H1 (cell line): Measurements from ENCODE around the gene RASSF5. TPM values are rescaled to one million over a fixed set of nuclear protein-coding genes. Genes with fewer than 3 reads are reported as not detected.

ENCODE experiments used
- CTCF ChIA-PET: fragments of 300-600 bp; sonication (Branson Sonifier 250); formaldehyde crosslinking; loops from one replicate; lab custom pipeline; 2021; ENCODE audit not compliant: partially characterized antibody; lab: Charles Lee
- POLR2A ChIA-PET: fragments of 300-600 bp; sonication (Branson Sonifier 250); formaldehyde crosslinking; loops from one replicate; lab custom pipeline; 2021; ENCODE audit warnings: inconsistent platforms; ENCODE audit not compliant: partially characterized antibody; lab: Charles Lee
- DNase-seq, 2 experiments: peaks; one replicate each; pipeline versions ENCODE4 v3.0.0 to v3.0.0-alpha.2; 2010 to 2022; ENCODE audit warnings: low spot score in 2 of 2, low read depth in 1 of 2, mixed read lengths in 1 of 2
- FAIRE-seq: peaks from 2 replicates; lab custom pipeline; 2011; peaks lifted over from hg19 to GRCh38; lab: Jason Lieb, UNC
- H2AFZ ChIP-seq: 2 replicates; pipeline ENCODE4 v1.8.1; 2012; ENCODE audit warnings: low read length, inconsistent platforms
- H2AK5ac ChIP-seq: 2 replicates; pipeline ENCODE4 v1.6.1; 2013; ENCODE audit warnings: low read depth, low read length
- H2BK120ac ChIP-seq: replicated peaks from 2 replicates; pipeline ENCODE3; 2013; ENCODE audit warnings: low read depth, low read length, inconsistent platforms
- H2BK12ac ChIP-seq: 2 replicates; pipeline ENCODE4 v1.6.1; 2013; ENCODE audit warnings: low read depth, low read length
- H2BK15ac ChIP-seq: 2 replicates; pipeline ENCODE4 v1.6.1; 2013; ENCODE audit warnings: low read length
- H2BK20ac ChIP-seq: 2 replicates; pipeline ENCODE4 v1.6.1; 2013; ENCODE audit warnings: low read length
- H2BK5ac ChIP-seq: 2 replicates; pipeline ENCODE4 v1.6.1; 2013; ENCODE audit warnings: low read depth, low read length
- H3K14ac ChIP-seq: 2 replicates; pipeline ENCODE4 v1.6.1; 2013; ENCODE audit warnings: inconsistent platforms; ENCODE audit not compliant: insufficient read length
- H3K18ac ChIP-seq: 2 replicates; pipeline ENCODE4 v1.6.1; 2013; ENCODE audit warnings: low read length; ENCODE audit errors: extremely low read depth
- H3K23ac ChIP-seq: 2 replicates; pipeline ENCODE4 v1.6.1; 2013; ENCODE audit warnings: inconsistent platforms; ENCODE audit not compliant: insufficient read length
- H3K23me2 ChIP-seq: 2 replicates; pipeline ENCODE4 v1.6.1; 2013; ENCODE audit warnings: low read depth, low read length
- H3K27ac ChIP-seq: 2 replicates; pipeline ENCODE4 v1.6.1; 2011; ENCODE audit warnings: low read depth, low read length, inconsistent platforms
- H3K27me3 ChIP-seq, 4 experiments: replicated peaks in 1 of 4; 1 replicate in 1 of 4; 2 replicates in 3 of 4; pipeline versions ENCODE4 v1.6.1 to v1.8.1; 2011 to 2013; ENCODE audit warnings: low read length in 3 of 4, mild to moderate bottlenecking in 3 of 4, inconsistent platforms in 2 of 4, mixed read lengths in 2 of 4, moderate library complexity in 1 of 4; ENCODE audit not compliant: control insufficient read depth in 3 of 4, insufficient read depth in 3 of 4; ENCODE audit errors: extremely low read depth in 1 of 4
- H3K36me3 ChIP-seq, 4 experiments: 2 replicates each; pipeline versions ENCODE4 v1.6.1 to v1.8.1; 2011 to 2013; ENCODE audit warnings: mild to moderate bottlenecking in 4 of 4, low read length in 3 of 4, moderate library complexity in 2 of 4, control low read depth in 1 of 4, inconsistent platforms in 1 of 4; ENCODE audit not compliant: insufficient read depth in 4 of 4, control insufficient read depth in 2 of 4
- H3K4ac ChIP-seq: replicated peaks from 2 replicates; pipeline ENCODE3; 2013; ENCODE audit warnings: low read length, low read depth, mixed read lengths, inconsistent platforms; ENCODE audit not compliant: insufficient read length
- H3K4me1 ChIP-seq, 4 experiments: replicated peaks in 1 of 4; 1 replicate in 1 of 4; 2 replicates in 3 of 4; pipeline versions ENCODE4 v1.6.1 to v1.8.1; 2011 to 2013; ENCODE audit warnings: low read length in 3 of 4, inconsistent platforms in 2 of 4, mixed read lengths in 1 of 4; ENCODE audit not compliant: insufficient read depth in 4 of 4, control insufficient read depth in 3 of 4
- H3K4me2 ChIP-seq, 2 experiments: 2 replicates each; pipeline versions ENCODE4 v1.6.1 to v1.8.1; 2011 to 2013; ENCODE audit warnings: low read depth in 2 of 2, low read length in 2 of 2, control low read depth in 1 of 2, inconsistent platforms in 1 of 2, mild to moderate bottlenecking in 1 of 2; ENCODE audit not compliant: insufficient read depth in 1 of 2
- H3K4me3 ChIP-seq, 4 experiments: fragments of 200-600, 300-600 bp in 1 of 4; sonication (generic), shearing (Covaris generic), sonication (Bioruptor Twin) in 1 of 4; 2 replicates each; pipeline versions ENCODE4 v1.5.1 to v1.8.1; 2011 to 2016; ENCODE audit warnings: low read length in 4 of 4, low read depth in 3 of 4, control low read depth in 2 of 4, inconsistent platforms in 2 of 4, mild to moderate bottlenecking in 2 of 4, mixed read lengths in 1 of 4, moderate library complexity in 1 of 4; ENCODE audit not compliant: insufficient read depth in 2 of 4; ENCODE audit errors: extremely low read depth in 1 of 4
- H3K56ac ChIP-seq: replicated peaks from 2 replicates; pipeline ENCODE3; 2013; ENCODE audit warnings: low read depth, mild to moderate bottlenecking, mixed read lengths, low read length, inconsistent platforms; ENCODE audit not compliant: insufficient read length
- H3K79me1 ChIP-seq: 2 replicates; pipeline ENCODE4 v1.6.1; 2013; ENCODE audit warnings: low read depth, low read length, control low read depth
- H3K79me2 ChIP-seq, 2 experiments: 2 replicates each; pipeline versions ENCODE4 v1.6.1 to v1.8.1; 2012 to 2013; ENCODE audit warnings: low read length in 2 of 2, mild to moderate bottlenecking in 2 of 2, inconsistent platforms in 1 of 2; ENCODE audit not compliant: insufficient read depth in 2 of 2, control insufficient read depth in 1 of 2
- H3K9ac ChIP-seq, 4 experiments: replicated peaks in 1 of 4; 1 replicate in 1 of 4; 2 replicates in 3 of 4; pipeline versions ENCODE4 v1.6.1 to v1.8.1; 2011 to 2013; ENCODE audit warnings: low read depth in 3 of 4, low read length in 3 of 4, control low read depth in 2 of 4, mild to moderate bottlenecking in 2 of 4, moderate library complexity in 2 of 4, inconsistent platforms in 1 of 4; ENCODE audit errors: extremely low read depth in 1 of 4
- H3K9me3 ChIP-seq, 2 experiments: 2 replicates each; pipeline versions ENCODE4 v1.6.1 to v1.8.1; 2012 to 2013; ENCODE audit warnings: mild to moderate bottlenecking in 2 of 2, moderate library complexity in 2 of 2, control low read depth in 1 of 2, inconsistent platforms in 1 of 2, low read depth in 1 of 2, low read length in 1 of 2, mixed read lengths in 1 of 2; ENCODE audit not compliant: insufficient read depth in 2 of 2
- H4K20me1 ChIP-seq, 2 experiments: replicated peaks in 1 of 2; 2 replicates each; pipeline versions ENCODE3 to v1.8.1; 2011 to 2013; ENCODE audit warnings: inconsistent platforms in 2 of 2, low read length in 2 of 2, mild to moderate bottlenecking in 1 of 2; ENCODE audit not compliant: insufficient read depth in 2 of 2, control insufficient read depth in 1 of 2
- H4K5ac ChIP-seq: 2 replicates; pipeline ENCODE4 v1.6.1; 2013; ENCODE audit warnings: low read length, low read depth, mixed read lengths, inconsistent platforms; ENCODE audit not compliant: insufficient read length
- H4K8ac ChIP-seq: 2 replicates; pipeline ENCODE4 v1.8.0; 2013; ENCODE audit warnings: mild to moderate bottlenecking, moderate library complexity, low read length, inconsistent platforms; ENCODE audit not compliant: insufficient read depth; ENCODE audit errors: extremely low read depth
- H4K91ac ChIP-seq: replicated peaks from 2 replicates; pipeline ENCODE3; 2013; ENCODE audit warnings: low read length, mixed read lengths, inconsistent platforms; ENCODE audit not compliant: insufficient read length
- CTCF ChIP-seq, 3 experiments: IDR thresholded peaks; 1 replicate in 2 of 3; 2 replicates in 1 of 3; pipeline versions ENCODE4 v1.5.1 to v1.6.1; 2011; ENCODE audit warnings: low read length in 3 of 3, mild to moderate bottlenecking in 3 of 3, inconsistent platforms in 2 of 3, low read depth in 1 of 3, moderate library complexity in 1 of 3; ENCODE audit not compliant: insufficient read depth in 1 of 3; ENCODE audit errors: control extremely low read depth in 1 of 3
- RAD21 ChIP-seq, 2 experiments: IDR thresholded peaks in 1 of 2; conservative IDR thresholded peaks in 1 of 2; 2 replicates each; pipeline ENCODE4 v1.6.1; 2011; ENCODE audit warnings: low read depth in 2 of 2, low read length in 2 of 2, improper control_type of control experiment in 1 of 2, inconsistent platforms in 1 of 2, mild to moderate bottlenecking in 1 of 2, moderate library complexity in 1 of 2
- USF2 ChIP-seq: IDR thresholded peaks from 2 replicates; pipeline ENCODE4 v1.6.1; 2011; ENCODE audit warnings: low read length, improper control_type of control experiment
- WGBS, 2 experiments: shearing (Covaris generic) in 1 of 2; methylation state at CpG; one replicate each; pipeline versions ENCODE4 v1.1.6 to v1.1.7; 2013 to 2015; ENCODE audit warnings: low lambda C conversion rate in 2 of 2, mixed read lengths in 2 of 2, inconsistent platforms in 1 of 2, low coverage in 1 of 2, missing lambda C conversion rate in 1 of 2; ENCODE audit not compliant: insufficient replicate concordance in 2 of 2, insufficient coverage in 1 of 2, insufficient read length in 1 of 2; ENCODE audit errors: extremely low coverage in 1 of 2, missing lambda C conversion rate in 1 of 2; 5-methylcytosine and 5-hydroxymethylcytosine counted together
- polyA plus RNA-seq, 7 experiments: library from polyadenylated mRNA; depleted of rRNA in 3 of 7; stranded (reverse) in 5 of 7; unstranded in 2 of 7; fragments of >200 nt in 5 of 7; fragments of 200-250 nt in 2 of 7; gene quantifications; 1 replicate in 5 of 7; 2 replicates in 1 of 7; 4 replicates in 1 of 7; pipeline versions ENCODE4 v1.2.1 to v1.2.3, GENCODE V29; 2011 to 2013; ENCODE audit warnings: missing spikeins in 2 of 7, mixed read lengths in 2 of 7
- total RNA-seq: library from RNA; stranded (reverse); fragmentation: NEBNext Ultra II Directional; extraction: Animal tissue kit (Norgen Biotek cat#: 25700); gene quantifications from 2 replicates; pipeline ENCODE4 v1.2.1, GENCODE V29; 2021

The RASSF5 gene
- total and polyA plus RNA-seq, 2 of the 8 experiments (the other 6 are each of a cell fraction or from before 2014, with no cell fraction given): 0.82 to 1.8 TPM

GRCh38 chr1:206461602-206462455, 45.5 kb upstream of the RASSF5 start:
- no peak overlapping the region for H2BK15ac ChIP-seq
- no peak overlapping the region for H3K4me2 ChIP-seq
- H4K91ac ChIP-seq: no peak overlapping the region
- H3K79me2 ChIP-seq: no peaks in the 10 kb centered on the region
- no peak overlapping the region for H4K8ac ChIP-seq
- no peaks in the 10 kb centered on the region for H3K9me3 ChIP-seq
- H3K79me1 ChIP-seq: no peaks in the 10 kb centered on the region; the same call in 1 of the 2 replicates
- H3K23ac ChIP-seq: no peak overlapping the region
- 85% methylated on average over 9 of the region's 9 CpGs; no CpG with 5 or more reads in 1 of the 2 experiments for WGBS, 2 experiments
- H2BK120ac ChIP-seq: no peak overlapping the region
- no peak overlapping the region for H3K4me3 ChIP-seq
- no peak overlapping the region for H3K56ac ChIP-seq
- no peak overlapping the region for H2BK20ac ChIP-seq
- no peak overlapping the region for H2BK5ac ChIP-seq
- H3K36me3 ChIP-seq: peaks cover 0 to 3% (median 0%) of the 10 kb centered on the region in 4 experiments; a peak in 2 of 8 replicates
- H3K27me3 ChIP-seq: no peaks in the 10 kb centered on the region; a peak in 1 of 7 replicates
- no peak for FAIRE-seq
- DNase-seq: peak in 1 of 2 experiments; percentile 82
- no peak overlapping the region for H3K18ac ChIP-seq
- no peak overlapping the region for H4K5ac ChIP-seq
- H3K14ac ChIP-seq: no peak overlapping the region
- H2AFZ ChIP-seq: no peak overlapping the region
- no peak overlapping the region for H2BK12ac ChIP-seq
- ChIA-PET POLR2A (interaction anchor here (1.5 to 1.8 kb wide), 2 partner anchors 9 kb away, joined by 5 to 7 read pairs; partner anchors contain the start of gene IKBKE), CTCF (interaction anchor here (0.6 to 6.6 kb wide), 21 partner anchors 9 to 313 kb away, joined by 3 to 76 read pairs (median 4); partner anchors contain the start of gene IKBKE)
- TF ChIP-seq CTCF (IDR thresholded peaks at IDR 0.05; ENCODE audit: control extremely low read depth in 1 of 3, insufficient read depth in 1 of 3, low read depth in 1 of 3, low read length in 3 of 3) (peak in 2 of 3 experiments; percentile 62 to 76; a peak in 2 of 4 replicates), USF2 (no peak), RAD21 (IDR thresholded peaks at IDR 0.05 in 1 of 2, conservative IDR thresholded peaks at IDR 0.05 in 1 of 2; ENCODE audit: low read depth in 2 of 2, low read length in 2 of 2) (peak; percentile 63 to 73)
- H3K4me1 ChIP-seq: no peaks in the 10 kb centered on the region
- H2AK5ac ChIP-seq: no peak overlapping the region
- H3K23me2 ChIP-seq: no peaks in the 10 kb centered on the region; the same call in 1 of the 2 replicates
- peaks cover 0 to 1% of the 10 kb centered on the region in 2 experiments for H4K20me1 ChIP-seq
- H3K9ac ChIP-seq: no peak overlapping the region
- no peak overlapping the region for H3K27ac ChIP-seq
- no peak overlapping the region for H3K4ac ChIP-seq
